Neural cell (in vitro differentiated cells): ENCODE results near the gene UVRAG. TPM values are rescaled to one million over a fixed set of nuclear protein-coding genes. Genes with fewer than 3 reads are reported as not detected.

Experiments
- H2AFZ ChIP-seq: fragments of 200-600, 300-800 bp; sonication (generic), shearing (Covaris generic); 2 replicates; pipeline ENCODE4 v1.6.0; 2014; ENCODE audit warnings: low read depth, mild to moderate bottlenecking, antibody characterized with exemption, low read length, moderate library complexity
- H3F3A ChIP-seq: fragments of 200-600 bp; shearing (Covaris generic); 2 replicates; pipeline ENCODE4 v1.6.1; 2016; ENCODE audit warnings: mild to moderate bottlenecking, moderate library complexity, mixed read lengths, antibody characterized with exemption, low read length; ENCODE audit not compliant: insufficient read depth, poor library complexity, severe bottlenecking
- H3K27ac ChIP-seq: fragments of 200-600, 300-800 bp; sonication (generic), shearing (Covaris generic); 2 replicates; pipeline ENCODE4 v1.5.1; 2014; ENCODE audit warnings: mild to moderate bottlenecking, low read length, moderate library complexity
- H3K27me3 ChIP-seq: fragments of 300-800, 200-600 bp; sonication (generic), shearing (Covaris generic); 2 replicates; pipeline ENCODE4 v1.6.0; 2014; ENCODE audit warnings: mild to moderate bottlenecking, low read depth, low read length, moderate library complexity; ENCODE audit not compliant: insufficient read depth
- H3K36me3 ChIP-seq: fragments of 300-800, 200-600 bp; sonication (generic), shearing (Covaris generic); 2 replicates; pipeline ENCODE4 v1.5.1; 2014; ENCODE audit warnings: mild to moderate bottlenecking, antibody characterized with exemption, low read length, moderate library complexity; ENCODE audit not compliant: insufficient read depth
- H3K4me2 ChIP-seq: fragments of 300-800, 200-600 bp; sonication (generic), shearing (Covaris generic); 2 replicates; pipeline ENCODE4 v1.6.0; 2014; ENCODE audit warnings: mild to moderate bottlenecking, low read length
- H3K4me3 ChIP-seq: fragments of 300-800, 200-600 bp; sonication (generic), shearing (Covaris generic); 2 replicates; pipeline ENCODE4 v1.5.1; 2014; ENCODE audit warnings: mild to moderate bottlenecking, low read length, moderate library complexity
- H3K79me2 ChIP-seq: fragments of 200-600 bp; shearing (Covaris generic); replicated peaks from 2 replicates; pipeline ENCODE4 v1.6.0; 2014; ENCODE audit warnings: mild to moderate bottlenecking, low read length, moderate library complexity; ENCODE audit not compliant: insufficient read depth
- H3K9ac ChIP-seq: fragments of 300-800, 200-600 bp; sonication (generic), shearing (Covaris generic); 2 replicates; pipeline ENCODE4 v1.6.1; 2016; ENCODE audit warnings: mild to moderate bottlenecking, low read length, mixed read lengths
- H3K9me2 ChIP-seq: fragments of 200-600 bp; shearing (Covaris generic); 2 replicates; pipeline ENCODE4 v1.6.1; 2016; ENCODE audit warnings: mild to moderate bottlenecking, low read length, mixed read lengths; ENCODE audit not compliant: insufficient read depth
- H3K9me3 ChIP-seq: fragments of 200-600, 300-800 bp; sonication (generic), shearing (Covaris generic); 2 replicates; pipeline ENCODE4 v1.6.1; 2016; ENCODE audit warnings: mild to moderate bottlenecking, mixed run types, low read length, moderate library complexity, mixed read lengths
- H4K20me1 ChIP-seq: fragments of 200-600 bp; shearing (Covaris generic); 2 replicates; pipeline ENCODE4 v1.6.1; 2016; ENCODE audit warnings: mild to moderate bottlenecking, mixed run types; ENCODE audit not compliant: insufficient read depth
- EP300 ChIP-seq: fragments of 450-650 bp; conservative IDR thresholded peaks from 2 replicates; pipeline ENCODE4 v1.6.1; 2014; ENCODE audit warnings: antibody characterized with exemption, mild to moderate bottlenecking, moderate library complexity; ENCODE audit not compliant: poor library complexity, severe bottlenecking
- EZH2 ChIP-seq: fragments of 200-600, 300-800 bp; shearing (Covaris generic), sonication (generic); IDR thresholded peaks from 2 replicates; pipeline ENCODE4 v1.6.1; 2014; ENCODE audit warnings: antibody characterized with exemption, low read length, borderline replicate concordance, mild to moderate bottlenecking; ENCODE audit not compliant: insufficient read depth, poor library complexity, severe bottlenecking
- MXI1 ChIP-seq: fragments of 450-650 bp; conservative IDR thresholded peaks from 2 replicates; pipeline ENCODE4 v1.6.1; 2014; ENCODE audit warnings: antibody characterized with exemption, mild to moderate bottlenecking; ENCODE audit not compliant: poor library complexity, severe bottlenecking
- POLR2AphosphoS5 ChIP-seq: IDR thresholded peaks from 2 replicates; pipeline ENCODE4 v1.6.1; 2012
- RAD21 ChIP-seq: fragments of 450-650 bp; conservative IDR thresholded peaks from 2 replicates; pipeline ENCODE4 v1.6.1; 2014; ENCODE audit warnings: antibody characterized with exemption, mild to moderate bottlenecking, moderate library complexity
- REST ChIP-seq: IDR thresholded peaks from 2 replicates; pipeline ENCODE4 v1.6.1; 2012; ENCODE audit warnings: borderline replicate concordance
- SMC3 ChIP-seq: fragments of 450-650 bp; conservative IDR thresholded peaks from 2 replicates; pipeline ENCODE4 v1.6.1; 2014; ENCODE audit warnings: antibody characterized with exemption, mild to moderate bottlenecking, moderate library complexity; ENCODE audit not compliant: poor library complexity
- TAF1 ChIP-seq: IDR thresholded peaks from 2 replicates; pipeline ENCODE4 v1.6.1; 2012; ENCODE audit warnings: low read depth
- polyA plus RNA-seq: library from polyadenylated mRNA; depleted of rRNA; stranded (reverse); fragments of >200 nt; gene quantifications from 2 replicates; pipeline ENCODE4 v1.2.3, GENCODE V29; 2014
- TF ChIP-seq, protein P1 (sequence below): fragments of 450-650 bp; IDR thresholded peaks from 2 replicates; pipeline ENCODE4 v1.5.1; 2014; ENCODE audit warnings: antibody characterized with exemption, mild to moderate bottlenecking, moderate library complexity; ENCODE audit not compliant: poor library complexity, severe bottlenecking

Gene UVRAG
- polyA plus RNA-seq, 1 donor from 2014 or later, result 31.6 TPM

DNA sequence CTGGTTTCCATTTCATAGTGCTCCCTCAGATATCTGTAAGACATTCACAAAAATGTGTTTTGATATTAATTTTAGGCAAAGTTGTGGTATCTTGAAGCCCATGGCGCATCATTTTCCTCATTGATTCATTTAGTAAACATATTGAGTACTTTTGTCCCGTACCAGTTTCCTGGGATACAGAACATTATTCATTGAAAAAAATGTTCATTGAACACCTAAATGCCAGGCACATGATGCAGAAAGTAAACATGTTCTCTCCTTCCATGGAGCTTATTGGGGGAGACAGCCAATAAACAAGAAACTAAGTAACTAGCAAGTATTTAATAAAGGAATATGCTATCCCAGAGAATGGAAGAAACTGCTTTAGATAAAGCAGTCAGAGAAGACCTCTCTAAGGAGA is 195.0 kb downstream of the UVRAG start:
- no peaks in the 10 kb centered on the region for H3K9me3 ChIP-seq
- H4K20me1 ChIP-seq, result no peaks in the 10 kb centered on the region
- H3F3A ChIP-seq, result no peaks in the 10 kb centered on the region
- H2AFZ ChIP-seq, result no peak overlapping the region
- H3K9me2 ChIP-seq, result no peaks in the 10 kb centered on the region
- peaks cover 4% of the 10 kb centered on the region for H3K36me3 ChIP-seq
- H3K4me3 ChIP-seq, result no peak overlapping the region
- H3K9ac ChIP-seq, result no peak overlapping the region
- TF ChIP-seq SMC3, result no peak
- TF ChIP-seq EP300, result no peak
- no peak for TF ChIP-seq REST
- TF ChIP-seq RAD21, result no peak
- TF ChIP-seq TAF1, result no peak
- TF ChIP-seq MXI1, result no peak
- TF ChIP-seq, protein P1, sequence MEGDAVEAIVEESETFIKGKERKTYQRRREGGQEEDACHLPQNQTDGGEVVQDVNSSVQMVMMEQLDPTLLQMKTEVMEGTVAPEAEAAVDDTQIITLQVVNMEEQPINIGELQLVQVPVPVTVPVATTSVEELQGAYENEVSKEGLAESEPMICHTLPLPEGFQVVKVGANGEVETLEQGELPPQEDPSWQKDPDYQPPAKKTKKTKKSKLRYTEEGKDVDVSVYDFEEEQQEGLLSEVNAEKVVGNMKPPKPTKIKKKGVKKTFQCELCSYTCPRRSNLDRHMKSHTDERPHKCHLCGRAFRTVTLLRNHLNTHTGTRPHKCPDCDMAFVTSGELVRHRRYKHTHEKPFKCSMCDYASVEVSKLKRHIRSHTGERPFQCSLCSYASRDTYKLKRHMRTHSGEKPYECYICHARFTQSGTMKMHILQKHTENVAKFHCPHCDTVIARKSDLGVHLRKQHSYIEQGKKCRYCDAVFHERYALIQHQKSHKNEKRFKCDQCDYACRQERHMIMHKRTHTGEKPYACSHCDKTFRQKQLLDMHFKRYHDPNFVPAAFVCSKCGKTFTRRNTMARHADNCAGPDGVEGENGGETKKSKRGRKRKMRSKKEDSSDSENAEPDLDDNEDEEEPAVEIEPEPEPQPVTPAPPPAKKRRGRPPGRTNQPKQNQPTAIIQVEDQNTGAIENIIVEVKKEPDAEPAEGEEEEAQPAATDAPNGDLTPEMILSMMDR, result no peak
- no peak for TF ChIP-seq POLR2AphosphoS5
- no peak for TF ChIP-seq EZH2
- no peak overlapping the region for H3K4me2 ChIP-seq
- no peak overlapping the region for H3K27ac ChIP-seq
- no peaks in the 10 kb centered on the region for H3K79me2 ChIP-seq
- H3K27me3 ChIP-seq, result no peaks in the 10 kb centered on the region

DNA sequence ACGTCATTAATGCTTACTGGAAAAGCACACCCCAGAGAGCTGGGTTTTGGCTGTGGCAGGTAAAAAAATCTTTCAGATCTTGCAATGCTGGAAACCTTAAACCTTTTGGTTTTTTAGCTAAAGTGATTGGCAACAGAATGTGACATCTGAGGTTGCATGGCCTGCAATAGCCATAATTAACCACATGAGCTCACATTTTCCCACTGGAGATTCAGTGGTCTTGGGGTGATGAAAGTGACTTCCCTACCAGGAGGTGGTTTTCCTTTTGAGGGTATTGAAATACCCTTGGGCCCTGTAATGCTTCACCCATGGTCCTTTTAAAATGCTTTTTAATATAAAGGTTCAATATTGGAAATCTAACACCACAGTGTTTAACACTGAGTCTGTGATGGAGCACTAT is 198.5 kb downstream of the UVRAG start:
- Histone ChIP-seq H3K9me2 (no peaks in the 10 kb centered on the region), H3K27ac (no peak overlapping the region), H3K27me3 (no peaks in the 10 kb centered on the region), H3F3A (no peaks in the 10 kb centered on the region), H3K4me2 (no peak overlapping the region), H3K9me3 (no peaks in the 10 kb centered on the region), H3K79me2 (no peaks in the 10 kb centered on the region), H3K36me3 (no peaks in the 10 kb centered on the region), H4K20me1 (no peaks in the 10 kb centered on the region), H2AFZ (no peak overlapping the region), H3K4me3 (no peak overlapping the region), H3K9ac (no peak overlapping the region)
- no peak for TF ChIP-seq TAF1
- TF ChIP-seq POLR2AphosphoS5, result no peak
- TF ChIP-seq EZH2, result no peak
- no peak for TF ChIP-seq RAD21
- no peak for TF ChIP-seq MXI1
- no peak for TF ChIP-seq SMC3
- TF ChIP-seq REST, result no peak
- TF ChIP-seq, protein P1, result no peak
- TF ChIP-seq EP300, result no peak
